Measurements from ENCODE around the gene BANF1.
A peak's percentile ranks its signal among the peaks of the same experiment; 100 is the strongest.

Gene BANF1

DNA sequence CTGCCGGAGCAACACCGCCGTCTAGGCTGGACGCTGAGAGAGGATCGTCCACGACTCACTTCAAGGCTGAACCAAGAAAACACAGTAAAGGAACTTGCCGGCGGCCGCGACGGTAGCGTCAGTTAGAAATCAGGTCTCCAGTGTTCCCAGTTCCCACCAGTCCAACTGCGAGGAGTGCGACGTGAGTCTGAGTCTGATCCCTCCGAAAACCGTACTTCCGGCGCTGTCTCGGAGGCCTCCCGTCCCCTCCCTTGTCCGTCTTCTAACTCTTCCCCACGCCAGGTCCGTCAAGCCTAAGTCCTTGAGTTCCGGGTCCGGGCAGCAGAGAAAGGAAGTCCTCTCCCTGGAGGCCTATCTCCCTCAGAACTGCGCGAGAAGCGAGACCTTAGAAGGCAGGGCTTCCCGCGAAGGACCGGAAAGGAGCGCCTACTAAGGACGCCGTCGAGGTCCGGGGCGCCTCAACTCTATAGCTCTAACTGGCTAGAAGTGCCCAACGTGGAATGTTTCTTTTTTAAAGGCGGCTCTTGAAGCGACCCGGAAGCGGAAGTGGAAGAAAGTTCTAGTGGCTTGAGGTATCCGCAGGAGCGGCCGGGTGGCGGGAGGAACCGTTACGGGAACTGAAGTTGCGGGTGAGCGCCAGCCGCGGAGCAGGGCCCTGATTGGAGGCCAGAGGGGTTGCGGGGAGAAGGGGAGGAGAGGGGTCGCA is at the start of gene BANF1, which contains the start of gene EIF1AD:
Gene BANF1, plus strand, starts transcription at position 562 of the 706 bp plus-strand sequence. CDS start 748 bp downstream, outside the sequence.
Gene EIF1AD, minus strand, starts transcription at position 216 of the 706 bp plus-strand sequence. CDS start 1,768 bp downstream, outside the sequence.
- DNase-seq: peak; percentile 98

DNA sequence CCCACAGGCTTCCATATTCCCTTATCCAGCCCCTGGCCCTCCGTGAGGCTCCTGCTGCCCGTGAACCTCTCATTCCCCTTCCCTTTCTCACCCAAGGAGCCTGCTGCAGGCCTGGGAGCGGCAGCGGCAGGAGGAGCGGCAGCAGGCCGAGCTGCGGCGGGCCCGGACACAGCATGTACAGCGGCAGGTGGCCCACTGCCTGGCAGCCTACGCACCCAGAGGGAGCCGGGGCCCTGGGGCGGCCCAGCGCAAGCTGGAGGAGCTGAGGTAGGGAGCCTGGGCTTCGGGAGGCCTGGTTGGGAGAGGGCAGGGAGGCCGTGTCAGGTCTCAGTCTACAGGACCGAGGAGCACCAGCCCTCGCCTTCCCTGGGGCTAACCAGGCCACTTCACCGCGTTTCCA is 48.8 kb upstream of the BANF1 start:
- DNase-seq: no peak

GRCh38 chr11:65954771-65955170 is 47.5 kb upstream of the BANF1 start:
- no peak for DNase-seq

GRCh38 chr11:65958291-65958690 is 44.0 kb upstream of the BANF1 start:
- no peak for DNase-seq

DNA sequence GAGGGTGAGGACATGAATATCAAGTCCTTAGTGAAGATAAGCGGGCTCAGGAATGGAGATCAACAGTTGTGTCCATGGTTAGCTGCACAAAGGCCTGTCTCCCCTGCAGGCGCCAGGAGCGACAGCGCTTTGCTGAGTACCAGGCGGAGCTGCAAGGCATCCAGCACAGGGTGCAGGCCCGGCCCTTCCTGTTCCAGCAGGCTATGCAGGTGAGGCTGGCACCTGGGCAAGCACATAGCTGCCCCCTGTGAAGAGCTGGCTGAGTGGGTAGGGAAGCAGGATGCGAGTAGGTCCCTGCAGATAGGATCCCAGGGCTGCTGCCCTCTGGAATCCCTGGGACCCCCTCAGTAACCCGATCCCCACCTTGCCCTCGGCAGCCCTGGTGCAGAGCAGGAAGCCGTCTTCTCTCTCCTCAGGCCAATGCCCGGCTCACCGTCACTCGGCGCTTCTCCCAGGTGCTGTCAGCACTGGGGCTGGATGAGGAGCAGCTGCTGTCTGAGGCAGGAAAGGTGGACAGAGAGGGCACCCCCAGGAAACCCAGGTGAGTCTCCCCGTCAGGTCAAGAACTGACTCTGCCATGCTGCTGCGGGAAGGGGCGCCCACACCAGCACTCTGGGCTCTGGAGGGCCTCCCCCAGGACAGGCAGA is 43.4 kb upstream of the BANF1 start:
- no peak for DNase-seq

- DNase-seq: no peak
Observed at GRCh38 chr11:65960824-65961266, 41.5 kb upstream of the BANF1 start.

GRCh38 chr11:65961267-65962140 is 40.8 kb upstream of the BANF1 start, which contains the start of gene SART1:
Gene SART1 (plus strand): TSS chr11:65961734. CDS start chr11:65961781, 47 bp downstream.
- peak; percentile 99 for DNase-seq

DNA sequence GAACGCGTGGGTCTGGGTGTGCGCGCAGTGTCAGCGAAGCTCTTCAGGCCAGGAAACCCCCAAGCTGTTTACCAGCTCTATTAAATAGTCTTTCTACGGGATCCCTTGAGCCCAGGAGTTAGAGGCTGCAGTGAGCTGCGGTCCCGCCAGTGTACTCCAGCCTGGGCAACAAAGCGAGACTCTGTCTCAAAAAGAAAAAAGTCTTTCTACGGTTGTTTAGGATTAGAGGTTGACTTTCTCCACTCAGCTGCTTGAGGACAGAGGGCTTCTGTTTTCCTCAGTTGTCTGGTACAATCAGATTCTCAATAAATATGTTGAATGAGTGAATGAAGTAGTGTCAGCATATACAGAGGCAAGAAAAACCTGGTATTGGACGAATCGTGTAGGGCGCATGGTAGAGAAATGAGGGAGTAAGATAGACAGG is 40.1 kb upstream of the BANF1 start:
- DNase-seq: no peak

GRCh38 chr11:65964906-65965305 is 37.4 kb upstream of the BANF1 start:
- no peak for DNase-seq

GRCh38 chr11:65965986-65966762 is 36.1 kb upstream of the BANF1 start:
- DNase-seq: no peak

- DNase-seq: no peak
Observed at GRCh38 chr11:65967329-65967934, 34.9 kb upstream of the BANF1 start.

DNA sequence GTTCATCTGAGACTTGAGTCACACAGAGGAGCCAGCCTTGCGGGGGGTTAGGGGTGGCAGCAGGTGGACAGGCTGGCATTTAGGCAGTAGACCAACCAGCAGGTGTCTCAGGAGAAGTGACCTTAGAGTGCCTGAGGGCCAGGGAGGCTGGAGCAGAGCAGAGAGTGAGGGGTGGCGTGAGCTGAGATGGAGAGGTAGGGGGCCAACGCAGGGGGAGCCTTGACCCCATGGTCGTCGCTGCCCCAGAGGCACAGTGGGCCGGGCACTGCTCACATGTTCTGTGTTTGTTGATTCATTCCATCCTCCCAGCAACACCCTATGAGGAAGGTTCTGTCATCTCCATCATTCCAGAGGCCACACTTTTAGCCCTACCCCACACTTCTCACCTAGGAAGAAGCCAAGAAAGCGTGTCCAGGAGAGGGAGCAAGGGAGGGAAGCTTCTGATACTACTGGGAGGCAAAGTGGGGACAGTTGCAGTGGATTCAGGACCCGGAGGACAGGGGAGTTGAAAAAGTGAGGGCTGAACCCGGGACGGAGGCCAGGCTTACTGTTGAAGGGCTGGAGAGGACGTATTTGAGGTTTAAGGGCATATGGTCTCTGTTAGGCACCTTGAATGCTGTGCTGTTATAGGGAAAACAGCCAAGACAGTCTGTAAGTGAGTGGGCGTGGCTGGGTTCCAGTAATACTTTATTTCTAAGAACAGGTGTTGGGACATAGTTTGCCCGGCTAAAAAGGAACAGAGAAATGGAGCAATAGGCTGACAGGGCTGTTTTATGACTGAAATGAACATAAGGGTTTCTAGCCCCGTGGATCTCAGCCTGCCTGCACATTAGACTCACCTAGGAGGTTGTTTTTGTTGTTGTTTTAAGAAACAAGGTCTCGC is 33.5 kb upstream of the BANF1 start:
- no peak for DNase-seq

DNA sequence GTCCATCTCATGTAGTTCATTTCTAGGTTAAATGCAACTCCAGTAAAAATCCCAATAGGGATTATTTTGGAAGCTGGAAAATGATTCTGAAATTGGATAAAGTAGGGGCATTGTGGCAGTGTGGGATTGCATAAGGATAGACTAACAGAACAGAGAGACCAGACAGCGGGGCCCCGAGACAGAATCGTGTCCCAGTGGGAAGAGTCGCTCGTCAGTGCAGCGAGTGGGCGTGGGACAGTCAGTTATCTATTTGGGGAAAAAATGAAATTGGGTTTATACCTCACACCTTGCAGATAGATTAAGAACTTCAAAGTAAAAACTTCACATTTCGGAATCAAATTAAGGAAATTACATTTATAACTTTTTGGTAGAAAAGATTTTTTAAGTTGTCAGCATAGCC is 30.2 kb upstream of the BANF1 start:
- DNase-seq: no peak

GRCh38 chr11:65973439-65974110 is 28.7 kb upstream of the BANF1 start:
- DNase-seq: no peak

DNA sequence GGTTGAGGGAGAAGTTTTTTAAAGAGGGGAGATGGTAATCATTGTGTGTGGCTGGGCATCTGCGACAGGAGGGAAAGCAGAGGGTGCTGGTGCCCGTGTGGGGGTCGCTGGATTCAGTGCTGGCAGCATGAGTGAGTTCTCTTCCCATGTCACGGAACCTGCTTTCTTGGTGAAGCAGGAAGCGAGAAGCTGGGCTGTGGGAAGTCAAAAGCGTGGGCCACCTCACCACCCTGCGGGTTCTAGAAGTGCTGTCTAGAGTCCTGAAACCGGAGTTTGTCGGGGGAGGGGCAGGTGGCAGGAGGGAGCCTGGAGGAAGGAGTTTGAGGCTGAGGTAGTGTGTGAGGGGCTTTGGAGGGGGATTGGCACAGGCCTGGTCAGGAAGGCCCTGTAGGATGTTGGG is 26.5 kb upstream of the BANF1 start:
- DNase-seq: no peak

DNA sequence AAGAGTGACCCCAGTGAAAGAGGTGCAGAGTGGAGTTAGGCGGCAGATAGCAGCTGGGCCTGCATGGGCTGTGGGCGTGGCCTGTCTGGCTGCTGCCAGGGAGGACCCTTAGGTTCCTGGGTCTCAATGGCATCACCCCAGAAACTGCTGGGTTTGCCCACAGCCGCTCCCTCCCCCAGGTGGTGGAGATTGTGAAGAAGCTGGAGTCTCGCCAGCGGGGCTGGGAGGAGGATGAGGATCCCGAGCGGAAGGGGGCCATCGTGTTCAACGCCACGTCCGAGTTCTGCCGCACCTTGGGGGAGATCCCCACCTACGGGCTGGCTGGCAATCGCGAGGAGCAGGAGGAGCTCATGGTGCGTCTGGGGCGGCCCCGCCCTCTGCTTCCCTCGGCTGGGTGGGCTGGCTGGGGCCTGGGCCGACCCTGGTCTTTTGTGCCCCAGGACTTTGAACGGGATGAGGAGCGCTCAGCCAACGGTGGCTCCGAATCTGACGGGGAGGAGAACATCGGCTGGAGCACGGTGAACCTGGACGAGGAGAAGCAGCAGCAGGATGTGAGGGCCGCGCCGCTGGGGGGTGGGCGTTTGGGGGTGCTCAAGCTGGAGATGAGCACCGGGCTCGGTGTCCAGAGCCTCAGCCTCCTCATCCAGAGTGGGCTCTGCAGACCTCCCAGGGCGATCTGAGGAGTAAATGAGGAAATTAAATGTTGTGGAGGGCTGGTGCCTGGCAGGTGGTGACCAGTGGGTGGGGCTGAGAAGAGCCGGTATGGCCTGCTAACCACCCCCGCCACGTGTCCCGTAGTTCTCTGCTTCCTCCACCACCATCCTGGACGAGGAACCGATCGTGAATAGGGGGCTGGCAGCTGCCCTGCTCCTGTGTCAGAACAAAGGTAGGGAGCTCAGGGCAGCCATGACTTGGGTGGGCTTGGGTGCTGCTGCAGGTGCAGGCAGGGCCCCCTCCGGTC is 25.8 kb upstream of the BANF1 start:
- DNase-seq: no peak

DNA sequence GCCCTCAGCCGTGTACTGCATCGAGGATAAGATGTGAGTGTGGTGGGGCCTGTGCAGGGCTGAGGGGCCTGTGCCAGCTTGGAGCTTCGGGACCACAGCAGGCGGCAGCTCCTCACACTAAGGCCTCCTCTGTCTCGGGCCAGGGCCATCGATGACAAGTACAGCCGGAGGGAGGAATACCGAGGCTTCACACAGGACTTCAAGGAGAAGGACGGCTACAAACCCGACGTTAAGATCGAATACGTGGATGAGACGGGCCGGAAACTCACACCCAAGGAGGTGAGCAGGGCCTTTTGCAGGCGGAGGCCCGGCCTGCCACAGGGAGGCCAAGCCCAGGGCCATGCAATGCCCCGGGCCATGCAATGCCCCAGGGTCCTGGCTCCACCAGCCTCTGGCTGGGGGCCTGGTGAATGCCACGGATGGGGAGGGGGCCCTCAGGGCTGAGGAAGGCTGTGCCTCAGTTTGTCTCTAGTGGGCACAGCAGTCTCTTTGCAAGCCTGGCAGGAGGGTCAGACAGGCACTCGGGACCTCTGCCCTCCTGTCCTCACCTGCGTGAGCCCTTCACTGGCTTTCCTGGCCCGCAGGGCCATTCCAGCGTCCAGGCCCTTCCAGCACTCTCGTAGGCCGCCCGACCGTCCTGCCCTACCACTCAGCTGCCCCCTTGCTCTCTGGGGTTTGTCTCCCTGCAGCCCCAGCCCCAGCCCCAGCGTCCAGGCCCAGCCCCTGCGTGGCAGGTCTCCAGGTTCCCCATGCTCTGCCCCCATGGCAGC is 24.5 kb upstream of the BANF1 start:
- DNase-seq: no peak

Data from midbrain (tissue), 1 donor.